ENCODE results near the gene SCGB3A2.

- no peak for TF ChIP-seq CTCF (IDR thresholded peaks at IDR 0.05)
- no peak for TF ChIP-seq EZH2 (IDR thresholded peaks at IDR 0.05)
Observed at GRCh38 chr5:147906326-147907095, 28.0 kb downstream of the SCGB3A2 start, which contains the start of gene C5orf46.
